ENCODE measurements around the gene ZAR1L. TPM values are rescaled to one million over a fixed set of nuclear protein-coding genes. Genes with fewer than 3 reads are reported as not detected.

Gene ZAR1L
- total RNA-seq, 4 donors from 2014 or later, result not detected

DNA sequence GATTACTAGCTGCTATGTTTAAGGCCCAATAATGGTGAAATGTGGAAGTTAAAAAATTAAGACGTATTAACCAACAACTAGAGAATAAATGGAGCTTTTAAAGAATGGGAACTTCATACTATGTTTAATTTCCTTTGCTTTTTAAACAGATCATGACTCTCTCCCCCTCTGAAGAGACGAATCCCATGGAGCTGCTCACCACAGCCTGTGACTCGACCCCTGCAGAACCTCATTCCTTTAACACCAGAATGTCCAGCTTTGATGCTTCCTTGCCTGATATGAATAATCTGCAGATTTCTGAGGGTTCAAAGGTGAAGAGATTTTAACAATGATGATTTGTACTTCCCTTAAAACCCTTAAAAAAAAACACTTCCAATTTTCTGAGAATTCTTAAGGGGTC is 53.0 kb downstream of the ZAR1L start:
- TF ChIP-seq CTCF (IDR thresholded peaks at IDR 0.05; ENCODE audit: low read depth), result no peak

DNA sequence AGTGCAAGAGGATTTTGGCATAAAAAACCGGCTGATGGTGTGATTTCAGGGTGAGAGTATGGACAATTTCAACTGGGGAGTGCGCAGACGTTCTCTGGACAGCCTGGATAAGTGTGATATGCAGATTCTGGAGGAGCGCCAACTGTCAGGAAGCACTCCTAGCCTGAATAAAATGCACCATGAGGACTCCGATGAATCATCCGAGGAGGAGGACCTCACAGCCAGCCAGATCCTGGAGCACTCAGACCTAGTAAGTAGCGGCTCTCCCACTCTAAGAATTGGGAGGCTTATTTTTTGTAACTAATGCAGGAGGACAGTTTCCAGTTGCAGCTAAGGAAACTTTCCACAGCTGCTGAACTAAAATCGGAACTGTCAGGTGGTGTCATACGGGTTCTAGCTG is 53.6 kb downstream of the ZAR1L start:
- no peak for TF ChIP-seq CTCF (IDR thresholded peaks at IDR 0.05; ENCODE audit: low read depth)

GRCh38 chr13:32259116-32259515 is 56.0 kb downstream of the ZAR1L start:
- TF ChIP-seq CTCF (IDR thresholded peaks at IDR 0.05; ENCODE audit: low read depth), result no peak

GRCh38 chr13:32257649-32258048 is 57.5 kb downstream of the ZAR1L start:
- TF ChIP-seq CTCF (IDR thresholded peaks at IDR 0.05; ENCODE audit: low read depth), result no peak

DNA sequence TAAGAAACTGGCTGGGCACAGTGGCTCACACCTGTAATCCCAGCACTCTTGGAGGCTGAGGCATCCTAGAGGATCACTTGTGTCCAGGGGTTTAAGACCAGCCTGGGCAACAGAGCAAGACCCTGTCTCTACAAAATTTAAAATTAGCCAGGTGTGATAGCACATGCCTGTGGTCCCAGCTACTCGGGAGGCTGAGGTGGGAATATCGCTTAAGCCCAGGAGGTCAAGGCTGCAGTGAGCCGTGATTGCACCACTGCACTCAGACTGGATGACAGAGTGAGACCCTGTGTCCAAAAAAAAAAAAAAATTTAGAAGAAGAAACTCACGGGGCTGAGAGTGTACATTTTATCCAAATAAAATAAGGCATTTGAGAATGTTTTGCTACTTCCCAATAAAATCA is 58.9 kb downstream of the ZAR1L start:
- TF ChIP-seq CTCF (IDR thresholded peaks at IDR 0.05; ENCODE audit: low read depth), result no peak

DNA sequence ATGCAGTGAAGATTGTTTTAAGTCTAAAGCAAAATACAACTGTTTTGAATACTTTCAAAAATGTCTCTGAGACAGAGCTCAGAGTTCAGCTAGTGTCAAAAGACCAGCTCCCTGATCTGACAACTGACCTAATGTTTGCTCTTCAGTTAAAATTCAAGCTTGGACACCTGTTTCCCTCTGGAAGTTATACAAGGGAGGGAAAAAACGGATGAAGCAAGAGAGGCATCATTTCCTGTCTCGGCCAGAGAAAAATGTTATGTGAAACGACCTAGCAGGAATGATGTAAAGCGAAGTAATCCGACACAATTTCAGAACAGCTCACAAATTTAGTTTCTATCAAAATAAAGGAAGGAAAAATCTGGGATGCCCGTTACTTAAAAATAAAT is 59.4 kb downstream of the ZAR1L start:
- no peak for TF ChIP-seq CTCF (IDR thresholded peaks at IDR 0.05; ENCODE audit: low read depth)

DNA sequence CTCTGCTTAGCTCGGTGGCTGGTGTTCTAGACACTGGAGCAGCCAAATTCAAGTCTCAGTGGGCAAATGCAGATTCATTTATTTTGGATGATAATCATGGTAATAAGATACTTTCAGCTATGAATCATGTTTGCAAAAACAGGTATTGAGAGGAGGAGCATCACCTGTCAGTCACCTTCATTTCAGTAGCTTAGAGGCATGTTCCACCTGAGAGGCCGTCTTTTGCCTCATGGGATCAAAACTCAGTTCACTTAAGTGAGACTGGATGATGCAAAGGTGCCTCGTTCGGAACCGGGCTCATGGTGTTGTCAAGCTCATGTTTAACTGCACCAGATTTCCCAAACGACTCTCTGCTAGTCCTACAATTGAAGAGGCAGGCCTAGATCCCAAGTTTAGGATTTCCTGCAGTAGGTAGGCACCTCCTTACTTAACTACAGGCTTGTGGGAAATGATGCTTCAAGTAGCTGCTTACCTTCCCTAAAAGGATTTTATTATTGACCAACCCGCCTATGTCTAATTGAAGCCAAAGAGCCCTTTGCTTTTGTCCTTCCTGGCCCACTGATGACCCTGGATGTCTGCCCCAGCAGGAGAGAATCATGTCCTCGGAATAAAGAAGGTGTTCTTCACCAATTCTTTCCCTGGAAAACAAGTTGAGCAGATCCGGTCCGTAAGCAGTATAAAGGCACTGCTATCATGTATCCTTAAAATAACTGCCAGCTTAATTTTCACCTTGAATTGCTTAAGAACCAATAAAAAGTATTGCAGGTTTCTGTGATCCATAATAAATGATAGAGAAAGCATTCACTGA is 60.0 kb downstream of the ZAR1L start:
- TF ChIP-seq CTCF (IDR thresholded peaks at IDR 0.05; ENCODE audit: low read depth), result no peak

Data from subcutaneous adipose tissue (tissue), 4 donors.